Cardiac fibroblast (primary cell): ENCODE measurements around the gene BNIP2.

ENCODE experiments used
- DNase-seq, 2 donors: peaks; one replicate each; pipeline versions ENCODE4 v3.0.0 to v3.0.0-alpha.2; 2010; ENCODE audit warnings: low read depth in 2 of 2
- H3K4me3 ChIP-seq, 2 donors: replicated peaks in 1 of 2; 1 replicate in 1 of 2; 2 replicates in 1 of 2; pipeline ENCODE4 v1.5.1; 2011; ENCODE audit warnings: low read depth in 2 of 2, low read length in 2 of 2, mild to moderate bottlenecking in 2 of 2, moderate library complexity in 1 of 2
- CTCF ChIP-seq: IDR thresholded peaks from one replicate; pipeline ENCODE4 v1.5.1; 2011; ENCODE audit warnings: low read depth, mild to moderate bottlenecking, low read length, inconsistent platforms

The BNIP2 gene

GRCh38 chr15:59688782-59689625 is at the start of gene BNIP2:
TSS of gene BNIP2 (minus strand) at chr15:59689320. CDS start at chr15:59682457, 6,863 bp downstream.
- TF ChIP-seq CTCF: no peak

GRCh38 chr15:59738676-59739075 is 49.6 kb upstream of the BNIP2 start:
- no peak overlapping the region for H3K4me3 ChIP-seq
- TF ChIP-seq CTCF: no peak
- DNase-seq: no peak

More at GRCh38 chr15:59688782-59689625, at the start of gene BNIP2:
- peak; percentile 99 for DNase-seq
- H3K4me3 ChIP-seq: peak within 1 kb of the TSS; percentile 97 to 98

- H3K4me3 ChIP-seq: no peak overlapping the region
- no peak for TF ChIP-seq CTCF
- no peak for DNase-seq
These were observed 47.1 kb upstream of the BNIP2 start for GRCh38 chr15:59736181-59736580.

GRCh38 chr15:59725151-59725486 is 36.0 kb upstream of the BNIP2 start:
- no peak for TF ChIP-seq CTCF
- no peak overlapping the region for H3K4me3 ChIP-seq

GRCh38 chr15:59723687-59724346 is 34.7 kb upstream of the BNIP2 start:
- no peak overlapping the region for H3K4me3 ChIP-seq
- no peak for DNase-seq
- TF ChIP-seq CTCF: no peak

More at GRCh38 chr15:59725151-59725486, 36.0 kb upstream of the BNIP2 start:
- DNase-seq: no peak

GRCh38 chr15:59722476-59722875 is 33.4 kb upstream of the BNIP2 start:
- no peak for TF ChIP-seq CTCF
- DNase-seq: no peak
- no peak overlapping the region for H3K4me3 ChIP-seq
